Urothelium cell line (cell line): ENCODE measurements around the gene TACC3.

Experiments used
- DNase-seq: peaks from one replicate; pipeline ENCODE4 v3.0.0; 2011; ENCODE audit warnings: low spot score, mixed read lengths
- FAIRE-seq: peaks from 2 replicates; lab custom pipeline; 2011; peaks lifted over from hg19 to GRCh38; lab: Jason Lieb, UNC

Gene TACC3

DNA sequence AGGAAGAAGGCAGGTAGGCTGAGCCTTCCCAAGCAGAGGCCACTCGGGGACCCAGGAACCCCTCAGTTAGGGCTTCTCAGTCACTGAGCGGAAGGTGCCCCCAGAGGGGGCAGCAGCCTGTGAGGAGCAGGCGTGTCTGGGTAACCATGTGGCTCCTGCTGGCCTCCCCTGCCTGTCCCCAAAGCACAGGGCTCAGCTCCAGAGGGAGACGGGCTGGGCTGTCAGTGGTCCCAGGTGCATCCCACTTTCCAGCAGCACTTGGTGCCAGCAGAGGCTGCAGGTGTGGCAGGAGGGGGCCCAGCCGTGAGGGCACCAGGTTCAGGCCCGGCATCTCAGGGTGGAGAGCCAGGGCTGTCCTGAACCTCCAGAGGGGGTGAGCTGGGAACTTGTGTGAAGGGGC is 22.7 kb downstream of the TACC3 start:
- no peak for FAIRE-seq
- no peak for DNase-seq

DNA sequence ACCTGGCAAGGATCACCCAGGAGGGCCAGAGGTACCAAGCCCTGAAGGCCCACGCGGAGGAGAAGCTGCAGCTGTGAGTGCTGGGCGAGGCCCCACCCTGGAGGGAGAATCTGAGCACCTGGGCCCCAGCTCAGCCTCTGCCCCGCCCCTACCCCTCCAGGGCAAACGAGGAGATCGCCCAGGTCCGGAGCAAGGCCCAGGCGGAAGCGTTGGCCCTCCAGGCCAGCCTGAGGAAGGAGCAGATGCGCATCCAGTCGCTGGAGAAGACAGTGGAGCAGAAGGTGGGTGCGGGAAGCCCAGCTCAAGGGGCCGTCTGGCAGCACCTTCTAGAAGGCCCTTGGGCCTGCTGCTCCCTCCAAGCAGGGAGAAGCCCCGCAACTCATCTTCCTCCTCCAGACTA is 23.2 kb downstream of the TACC3 start:
- FAIRE-seq (no peak), DNase-seq (no peak)

DNA sequence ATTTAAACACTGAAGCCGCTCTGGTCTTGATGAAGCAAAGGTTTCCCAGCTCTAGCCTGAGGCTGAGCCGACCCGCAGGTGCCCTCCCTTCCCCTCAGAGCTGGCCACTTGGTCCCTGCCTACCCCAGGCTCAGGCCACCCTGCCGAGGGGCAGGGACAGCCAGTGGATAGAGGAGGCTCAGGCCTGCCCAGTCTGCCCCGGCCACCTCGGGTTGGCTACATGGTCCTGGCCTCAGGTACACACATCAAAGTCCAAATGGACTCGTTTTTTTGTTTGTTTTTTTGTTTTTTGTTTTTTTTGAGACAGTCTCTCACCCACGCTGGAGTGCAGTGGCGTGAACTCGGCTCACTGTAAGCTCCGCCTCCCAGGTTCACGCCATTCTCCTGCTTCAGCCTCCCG is 23.8 kb downstream of the TACC3 start:
- DNase-seq, result no peak
- no peak for FAIRE-seq

DNA sequence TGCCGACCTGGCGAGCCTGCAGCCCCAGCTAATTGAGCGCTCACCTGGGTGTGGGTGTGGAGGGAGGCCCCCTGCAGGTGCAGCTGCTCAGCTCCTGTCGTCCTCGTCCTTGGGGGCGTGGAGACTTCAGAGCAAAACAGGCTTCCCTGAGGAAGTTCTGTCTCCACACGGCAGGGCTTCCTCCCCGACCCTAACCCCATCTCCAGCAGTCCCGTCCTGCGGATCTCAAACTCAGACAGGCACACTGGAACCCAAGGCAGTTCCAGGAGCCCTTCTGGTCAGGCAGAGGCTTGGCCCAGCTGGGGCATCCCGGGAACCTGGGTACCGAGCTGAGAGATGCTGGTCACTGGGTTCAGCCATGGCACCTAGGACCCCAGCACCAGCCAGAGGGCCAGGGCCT is 24.4 kb downstream of the TACC3 start:
- DNase-seq, result no peak
- FAIRE-seq, result no peak

DNA sequence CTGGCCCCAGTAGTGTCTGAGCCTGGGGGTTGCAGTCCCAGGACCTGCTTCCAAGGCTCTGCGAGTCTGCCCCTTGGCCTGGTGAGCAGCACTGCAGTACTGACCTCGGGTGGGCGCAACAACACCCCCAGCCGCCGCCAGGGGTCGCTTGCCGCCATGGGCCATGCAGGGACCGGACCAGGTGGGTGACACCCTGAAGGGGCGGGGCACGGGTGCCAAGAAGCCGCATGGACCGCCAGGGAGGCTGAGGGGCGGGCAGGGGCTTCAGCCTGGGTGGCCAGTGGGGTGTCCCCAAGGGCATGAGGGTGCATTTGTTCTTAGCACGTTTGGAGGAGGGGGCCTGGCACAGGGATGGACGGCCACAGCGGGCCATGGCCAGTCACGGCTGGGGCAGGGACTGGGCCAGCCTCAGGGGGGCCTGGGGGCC is 25.0 kb downstream of the TACC3 start:
- FAIRE-seq, result no peak
- DNase-seq, result peak; percentile 76

DNA sequence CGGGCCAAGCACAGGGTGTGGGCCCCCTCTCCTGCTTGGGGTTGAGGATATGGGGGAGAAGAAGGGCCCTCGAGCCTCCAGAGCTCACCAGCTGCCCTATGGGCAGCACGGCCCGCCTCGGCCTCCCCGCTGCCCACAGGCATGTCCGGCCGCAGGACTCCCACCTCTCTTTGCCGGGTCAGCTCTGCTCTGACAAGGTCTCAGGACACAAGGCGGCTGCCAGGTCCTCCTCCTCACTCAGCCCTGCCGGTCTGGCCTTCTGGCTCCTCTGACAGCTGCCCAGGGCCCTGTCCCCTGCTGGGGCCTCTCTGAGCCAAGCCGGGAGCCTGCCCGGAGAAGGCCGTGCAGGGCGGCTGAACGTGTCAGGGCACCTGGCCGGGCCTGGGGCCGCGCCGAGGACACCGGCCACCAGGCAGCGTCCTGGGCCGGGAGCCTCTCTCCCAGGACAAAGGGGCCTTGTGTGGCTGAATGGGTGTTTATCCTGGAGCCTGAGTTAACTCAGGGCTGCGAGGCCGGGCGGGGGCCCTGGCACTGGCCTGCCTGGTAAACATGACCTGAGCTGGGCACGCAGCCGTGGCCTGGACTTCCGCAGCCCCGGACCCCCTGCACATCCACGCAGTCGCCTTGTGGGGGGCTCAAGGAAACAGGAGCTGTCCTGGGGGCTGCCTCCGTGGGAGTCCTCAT is 25.7 kb downstream of the TACC3 start:
- FAIRE-seq (no peak), DNase-seq (no peak)

DNA sequence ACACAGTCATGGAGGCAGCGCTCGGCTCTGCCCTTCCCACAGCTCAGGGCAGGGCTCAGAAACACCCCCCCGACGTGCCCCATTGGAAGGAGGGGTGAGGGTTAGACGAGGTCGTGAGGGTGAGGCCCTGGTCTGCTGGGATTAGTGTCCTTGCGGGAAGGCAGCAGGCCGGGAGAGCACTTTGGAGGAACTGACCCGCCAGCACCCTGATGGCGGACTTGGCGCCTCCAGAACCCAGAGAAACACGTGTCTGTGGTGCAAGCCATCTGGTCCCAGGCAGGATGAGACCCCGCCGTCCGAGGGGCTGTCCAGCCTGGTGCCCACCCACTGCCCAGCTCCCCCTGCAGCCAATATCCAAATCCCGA is 26.3 kb downstream of the TACC3 start:
- FAIRE-seq (no peak), DNase-seq (no peak)

DNA sequence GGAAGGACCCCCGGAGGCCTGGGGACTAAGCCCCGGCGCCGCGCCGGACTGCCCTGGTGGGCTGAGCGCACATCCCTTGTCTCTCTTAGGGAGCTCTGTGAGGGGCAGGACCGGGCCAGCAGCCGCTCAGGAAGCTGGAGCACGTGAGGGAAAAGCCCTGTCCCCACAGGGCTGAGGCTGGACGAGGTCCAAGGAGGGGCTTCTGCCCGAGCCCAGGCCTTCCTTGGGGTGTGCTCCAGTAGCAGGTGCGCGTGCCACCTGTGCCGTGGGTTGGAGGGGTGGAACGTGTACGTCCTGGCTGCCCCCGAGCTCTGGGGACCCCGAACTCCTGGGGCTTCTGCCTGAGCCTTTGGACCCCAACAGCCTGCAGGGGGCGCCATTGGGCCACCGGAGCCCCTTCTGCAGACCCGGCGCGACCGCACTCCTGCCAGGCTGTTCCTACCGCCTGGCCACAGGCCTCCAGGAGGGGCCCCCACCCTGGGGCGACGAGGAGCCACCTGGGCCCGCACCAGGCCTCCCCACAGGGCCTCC is 27.2 kb downstream of the TACC3 start:
- no peak for FAIRE-seq
- DNase-seq, result peak; percentile 83

DNA sequence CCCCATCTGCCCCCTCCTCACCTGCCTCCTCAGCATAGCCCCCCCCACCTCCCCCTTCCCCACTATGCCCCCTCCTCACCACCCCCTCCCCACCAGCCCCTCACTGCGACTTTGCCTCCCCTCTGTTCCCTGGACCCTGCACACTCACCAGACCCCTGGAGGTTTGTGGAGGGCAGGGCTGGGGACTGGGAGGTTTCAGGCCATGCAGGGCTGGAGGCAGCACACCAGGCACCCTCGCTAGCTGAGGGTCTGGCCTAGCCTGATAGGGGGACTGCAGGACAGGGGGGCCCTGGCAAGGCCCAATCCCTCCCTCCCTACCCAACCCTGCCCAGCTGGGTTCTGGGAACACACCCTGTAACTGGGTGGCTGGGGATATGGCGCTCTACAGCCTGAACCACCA is 28.0 kb downstream of the TACC3 start:
- FAIRE-seq, result no peak
- DNase-seq, result no peak

DNA sequence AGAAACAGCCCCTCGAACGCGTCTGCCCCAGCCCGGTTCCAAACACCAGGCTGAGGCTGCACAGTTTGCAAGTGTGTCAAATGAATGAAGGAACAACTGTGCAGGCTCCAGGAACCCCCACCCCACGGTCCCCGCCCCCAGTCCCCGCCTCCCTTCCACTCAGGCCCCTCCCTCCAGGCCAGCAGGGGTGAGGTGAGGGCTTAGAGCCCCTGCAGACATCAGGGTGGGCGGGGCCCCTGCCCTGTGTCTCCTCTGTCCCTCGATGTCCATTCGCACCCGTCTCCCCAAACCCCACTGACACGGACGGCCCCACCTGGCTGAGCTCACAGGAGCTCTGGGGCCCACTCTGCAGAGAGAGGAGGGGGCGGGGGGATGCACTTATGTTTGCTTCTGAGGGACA is 28.5 kb downstream of the TACC3 start:
- no peak for DNase-seq
- no peak for FAIRE-seq

DNA sequence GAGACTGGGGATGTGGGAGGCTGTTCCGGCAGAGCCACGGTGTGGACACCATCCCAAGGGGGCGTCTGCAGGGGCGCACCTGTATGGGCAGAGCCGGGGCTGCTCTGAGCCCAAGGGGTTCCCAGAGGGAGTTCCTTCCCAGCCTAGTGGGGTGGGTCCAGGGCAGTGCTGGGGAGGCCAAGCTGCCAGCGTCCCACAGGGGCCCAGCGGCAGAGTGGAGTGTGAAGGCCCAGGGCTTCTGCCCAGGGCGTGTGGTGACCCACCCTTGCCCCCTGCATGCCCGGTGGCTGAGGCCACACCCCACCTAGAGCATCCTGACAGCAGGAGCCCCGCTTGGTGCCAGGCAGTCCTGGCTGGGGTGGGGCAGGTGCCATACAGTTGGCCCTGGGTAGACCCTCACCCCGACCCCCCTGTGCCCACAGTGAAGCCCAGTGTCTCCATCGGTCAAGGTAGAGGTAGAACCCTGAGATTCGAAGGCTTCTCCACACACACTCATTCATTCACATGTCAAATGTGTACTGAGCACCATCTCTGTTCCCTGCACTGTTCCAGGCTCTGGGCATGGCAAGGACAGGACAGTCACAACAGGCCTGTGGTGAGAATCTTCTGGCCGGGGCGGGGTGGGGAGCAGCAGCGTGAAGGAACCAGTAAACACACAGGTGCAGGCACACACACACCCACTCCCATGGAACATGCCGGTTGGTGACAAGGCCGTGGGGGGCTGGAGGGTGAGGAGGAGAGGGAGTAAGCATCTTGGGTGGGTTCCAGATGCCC is 29.2 kb downstream of the TACC3 start:
- FAIRE-seq (no peak), DNase-seq (no peak)

DNA sequence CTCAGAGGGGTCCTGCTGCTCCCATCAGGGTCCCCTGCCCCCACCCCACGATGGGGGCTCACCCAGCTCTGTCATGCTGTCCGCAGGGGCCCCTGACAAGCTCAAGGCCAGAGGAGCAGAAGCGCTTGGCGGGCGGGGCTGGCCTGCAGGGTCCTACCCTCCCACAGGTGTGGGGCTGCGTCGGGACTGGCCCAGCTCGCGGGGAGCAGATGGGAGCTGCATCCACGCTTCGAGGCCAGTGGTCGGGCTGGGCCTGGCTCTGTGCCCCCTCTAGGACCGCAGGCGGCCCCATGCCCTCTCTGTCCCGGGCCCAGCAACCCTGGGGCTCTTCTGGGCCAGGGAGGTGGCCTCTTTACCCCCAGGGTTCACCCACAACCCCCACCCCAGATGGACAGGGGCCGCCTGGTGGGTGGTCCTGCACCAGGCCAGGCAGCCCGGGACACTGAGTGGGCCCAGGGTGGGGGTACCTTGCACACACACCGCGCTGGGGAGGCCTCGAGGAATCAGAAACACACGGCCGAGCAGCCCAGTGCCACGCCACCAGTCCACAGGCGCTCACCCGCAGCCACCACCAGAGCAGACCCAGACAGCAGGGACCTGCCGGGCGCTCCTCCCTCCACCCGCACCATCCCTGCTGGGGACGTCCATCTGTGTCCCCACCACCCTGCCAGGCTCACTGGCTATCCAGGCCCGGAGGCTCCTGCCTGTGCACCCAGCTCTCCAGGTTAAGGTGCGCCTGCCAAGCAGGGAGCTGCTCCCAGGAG is 30.0 kb downstream of the TACC3 start:
- FAIRE-seq, result no peak
- no peak for DNase-seq

DNA sequence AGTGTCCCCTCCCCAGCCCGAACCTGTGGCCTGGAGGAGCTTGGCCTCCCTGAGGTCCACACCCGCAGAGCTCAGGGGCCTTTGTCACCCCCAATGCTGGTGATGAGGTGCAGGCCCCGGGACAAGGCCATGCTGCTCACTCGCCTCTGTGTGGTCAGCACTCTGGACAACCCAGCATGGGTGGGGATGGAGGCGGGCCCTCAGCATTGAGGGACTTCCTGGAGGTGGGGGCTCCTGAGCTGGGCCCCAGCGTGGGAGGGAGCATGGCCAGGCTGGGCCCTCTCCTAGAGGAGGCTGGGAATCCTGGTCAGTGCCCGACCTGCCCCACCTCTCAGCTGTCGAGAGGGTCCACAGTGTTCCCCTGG is 30.6 kb downstream of the TACC3 start:
- no peak for DNase-seq
- FAIRE-seq, result no peak

DNA sequence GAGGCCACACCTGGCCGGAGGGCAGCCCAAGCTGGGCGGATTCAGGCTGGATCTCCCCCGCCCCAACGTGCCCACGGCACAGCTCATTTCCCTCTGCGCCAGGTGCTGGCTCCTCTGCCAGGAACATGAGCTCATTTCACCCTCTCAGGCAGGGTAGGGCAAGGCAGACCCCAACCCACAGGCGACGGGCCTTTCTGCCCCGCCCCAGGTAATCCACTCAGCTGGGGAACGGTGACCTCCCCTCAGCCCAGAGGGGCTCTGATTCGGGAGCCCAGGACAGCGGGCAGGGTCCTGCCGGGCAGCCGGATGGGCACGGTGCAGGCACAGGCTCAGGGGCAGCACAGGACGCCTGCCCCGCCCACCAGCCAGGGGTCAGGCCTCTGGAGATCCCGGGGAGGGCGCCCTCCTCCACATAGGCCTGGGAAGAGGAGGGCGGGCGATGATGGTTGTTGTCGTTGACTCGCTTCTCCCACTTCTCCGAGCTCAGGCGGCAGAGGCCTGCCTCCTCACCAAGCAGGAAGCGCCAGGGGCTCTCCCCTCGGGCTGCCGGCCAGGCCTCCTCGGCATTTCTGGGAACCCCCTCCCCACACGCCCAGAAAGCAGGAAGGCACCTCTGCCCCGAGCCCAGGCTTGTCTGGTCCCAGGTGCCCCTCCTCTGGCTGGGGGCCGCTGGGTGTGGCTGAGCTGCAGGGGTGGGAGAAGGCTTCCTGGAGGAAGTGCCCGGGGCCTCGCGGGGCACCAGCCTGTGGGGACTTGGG is 31.1 kb downstream of the TACC3 start:
- DNase-seq, result no peak
- FAIRE-seq, result no peak

DNA sequence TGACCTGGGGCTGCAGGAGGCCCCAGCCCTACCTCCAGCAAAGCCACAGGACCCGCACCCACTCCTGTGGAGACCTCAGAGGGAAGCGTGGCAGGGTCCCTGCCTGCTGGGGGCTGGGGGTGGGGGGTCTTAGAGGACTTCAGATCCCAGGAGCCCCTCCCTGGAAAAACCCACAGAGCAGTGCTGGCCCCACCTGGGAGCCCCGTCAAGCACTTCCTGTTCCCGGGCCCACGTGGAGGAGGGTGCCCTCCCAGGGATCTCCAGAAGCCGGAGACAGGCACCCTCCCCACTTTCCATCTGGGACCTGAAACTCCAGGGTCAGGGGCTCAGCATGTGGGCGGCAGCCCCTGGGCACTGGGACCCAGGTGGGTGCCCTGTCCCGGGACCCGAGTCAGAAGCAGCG is 32.0 kb downstream of the TACC3 start:
- DNase-seq, result no peak
- FAIRE-seq, result no peak

DNA sequence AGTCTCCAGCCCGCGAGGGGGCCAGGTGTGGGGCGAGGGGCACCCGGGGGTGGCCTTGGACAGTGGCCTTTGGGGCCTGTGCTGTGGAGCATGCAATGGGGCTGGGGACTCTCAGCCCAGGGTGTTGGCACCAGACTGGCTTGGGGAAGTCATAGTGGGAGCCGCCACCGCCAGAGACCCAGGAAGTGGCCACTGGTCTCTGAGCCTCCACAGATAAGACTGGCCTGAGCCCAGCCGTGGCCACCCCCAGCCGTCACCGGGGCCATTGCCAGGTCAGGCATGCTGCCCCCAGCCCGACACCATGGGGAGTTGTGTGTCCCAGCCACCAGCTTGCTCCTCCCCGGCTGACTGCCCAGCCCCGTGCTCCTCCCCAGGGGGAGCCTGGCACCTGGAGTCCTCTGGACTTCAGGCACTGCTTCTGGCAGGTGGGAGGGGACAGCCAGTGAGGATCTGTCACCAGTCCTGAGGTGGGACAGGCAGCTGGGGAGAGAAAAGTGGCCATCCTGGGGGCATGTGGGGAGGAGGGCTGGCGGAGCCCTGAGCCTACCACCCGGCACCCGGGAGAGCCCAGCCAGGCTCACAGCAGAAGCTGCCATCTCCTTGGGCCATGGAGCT is 32.5 kb downstream of the TACC3 start:
- DNase-seq (no peak), FAIRE-seq (no peak)

DNA sequence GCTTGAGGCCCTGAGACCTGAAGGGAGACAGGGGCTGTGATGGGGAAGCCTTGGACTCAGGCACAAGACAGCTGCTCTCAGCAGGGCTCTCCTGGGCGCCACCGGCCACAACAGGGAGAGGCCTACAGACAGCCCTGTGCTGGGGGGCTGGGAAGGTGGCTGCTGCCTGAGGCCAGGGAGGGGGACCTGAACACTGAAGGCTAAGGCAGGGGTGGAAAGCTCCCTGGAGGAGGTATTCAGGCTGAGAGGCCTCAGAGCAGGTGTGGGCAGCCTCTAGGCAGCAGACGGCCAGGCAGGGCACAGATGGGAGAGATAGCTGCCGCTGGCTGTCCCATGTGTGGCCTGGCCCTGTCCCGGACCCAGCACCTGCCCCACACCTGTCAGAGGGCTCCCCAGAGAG is 33.0 kb downstream of the TACC3 start:
- no peak for FAIRE-seq
- no peak for DNase-seq

DNA sequence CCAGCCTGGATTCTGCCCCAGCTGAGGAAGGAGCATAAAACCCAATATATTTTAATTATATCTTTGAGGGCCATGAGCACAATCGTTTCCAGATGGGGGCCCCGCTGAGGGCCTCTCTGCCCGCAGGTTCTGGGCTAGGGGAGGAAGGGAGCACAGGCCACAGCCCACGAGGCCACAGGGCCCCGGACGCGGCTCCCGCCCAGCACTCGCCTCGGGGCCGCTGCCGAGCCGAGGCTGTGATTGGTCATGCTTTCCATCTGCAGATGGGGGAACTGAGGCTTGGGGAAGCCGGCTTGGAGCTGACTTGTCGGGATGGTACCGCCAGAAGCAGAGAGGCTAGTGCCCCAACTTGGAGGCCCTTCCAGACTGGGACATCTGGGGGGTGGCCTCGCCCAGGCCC is 34.0 kb downstream of the TACC3 start:
- DNase-seq (no peak), FAIRE-seq (no peak)

DNA sequence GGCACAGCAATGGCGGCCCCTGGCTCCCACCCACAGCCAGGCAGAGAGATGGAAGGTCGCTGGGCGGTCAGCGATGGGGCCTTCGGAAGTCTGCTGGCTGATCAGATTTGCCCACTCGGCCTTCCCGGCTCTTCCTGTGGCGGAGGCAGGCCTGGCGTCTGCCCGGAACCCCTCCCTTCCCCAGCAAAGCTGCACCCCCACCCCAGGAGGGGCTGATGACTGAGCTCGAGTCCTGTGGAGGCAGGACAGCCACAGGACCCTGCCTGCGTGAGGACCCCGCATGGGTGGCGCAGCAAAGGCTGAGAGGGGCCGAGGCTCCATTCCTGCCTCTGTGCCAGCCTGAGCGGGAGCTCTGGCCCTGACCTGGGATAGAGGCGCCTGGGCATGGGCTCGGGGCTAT is 34.8 kb downstream of the TACC3 start:
- FAIRE-seq (no peak), DNase-seq (no peak)

DNA sequence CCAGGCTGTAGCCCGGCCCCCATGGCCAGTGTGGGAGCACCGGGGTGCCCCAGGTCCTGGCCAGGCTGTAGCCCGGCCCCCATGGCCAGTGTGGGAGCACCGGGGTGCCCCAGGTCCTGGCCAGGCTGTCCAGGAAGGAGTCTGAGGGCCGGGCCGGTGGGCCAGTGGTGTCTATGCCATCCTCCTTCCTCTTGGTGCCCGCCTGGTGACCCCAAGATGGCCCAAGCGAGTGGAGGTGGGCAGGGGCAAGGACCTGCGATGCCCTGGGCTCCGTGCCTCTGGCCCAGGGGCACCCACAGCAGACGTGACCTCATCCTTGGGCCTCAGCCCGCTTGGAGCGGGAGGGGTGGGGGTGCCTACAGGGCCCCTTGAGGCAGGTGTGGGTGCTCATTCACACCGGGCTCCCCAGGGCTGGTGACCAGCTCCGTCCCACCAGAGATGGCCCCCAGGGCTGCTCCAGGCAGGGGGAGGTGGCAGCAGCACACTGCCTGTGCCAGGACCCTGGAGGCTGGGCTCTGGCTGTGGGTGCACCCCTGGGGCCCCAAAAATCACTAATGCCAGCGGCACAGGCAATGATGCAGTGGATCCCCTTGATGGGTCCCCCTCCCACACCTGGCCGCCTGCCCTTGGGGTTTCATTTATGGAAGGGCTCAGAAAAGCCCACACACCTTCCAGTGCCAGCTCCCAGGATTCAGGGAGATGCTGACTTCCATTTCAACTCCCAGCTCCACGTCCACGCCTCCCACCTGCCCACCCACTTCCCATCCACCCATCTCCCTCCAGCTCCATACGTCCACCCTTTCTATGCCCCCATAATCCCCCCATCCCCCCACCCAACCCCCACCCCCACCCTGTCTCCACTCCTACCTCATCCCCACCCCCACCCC is 35.8 kb downstream of the TACC3 start:
- FAIRE-seq, result no peak
- no peak for DNase-seq
